ACC112 (cell line): ENCODE results near the gene LENG8.
"Not testable (repeated sequence)": the region's sequence is repeated elsewhere in the genome, so short reads cannot be mapped to it uniquely, and the experiment has no call there.

ENCODE experiments used
- H2AFZ ChIP-seq: fragments of 200-600 bp; sonication (generic); one replicate; pipeline ENCODE4 v1.6.0; 2017; ENCODE audit warnings: antibody characterized with exemption, low read length; ENCODE audit not compliant: unreplicated experiment
- H3K27ac ChIP-seq: fragments of 200-600 bp; sonication (generic); 2 replicates; pipeline ENCODE4 v1.5.1; 2014; ENCODE audit warnings: low read depth, mild to moderate bottlenecking, antibody characterized with exemption, low read length, moderate library complexity
- H3K27me3 ChIP-seq: fragments of 200-600 bp; sonication (generic); 2 replicates; pipeline ENCODE4 v1.6.1; 2014; ENCODE audit warnings: mild to moderate bottlenecking, antibody characterized with exemption, low read length, moderate library complexity, mixed read lengths; ENCODE audit not compliant: insufficient read depth
- H3K36me3 ChIP-seq: fragments of 200-600 bp; sonication (generic); 2 replicates; pipeline ENCODE4 v1.6.1; 2016; ENCODE audit warnings: mild to moderate bottlenecking, antibody characterized with exemption, low read length, moderate library complexity, mixed read lengths; ENCODE audit not compliant: insufficient read depth
- H3K4me1 ChIP-seq: fragments of 200-600 bp; sonication (generic); one replicate; pipeline ENCODE4 v1.6.1; 2016; ENCODE audit warnings: low read length, mixed read lengths; ENCODE audit not compliant: insufficient read depth, unreplicated experiment, control insufficient read depth
- H3K4me3 ChIP-seq: fragments of 200-600 bp; sonication (generic); 2 replicates; pipeline ENCODE4 v1.5.1; 2014; ENCODE audit warnings: mild to moderate bottlenecking, low read depth, low read length
- H3K79me2 ChIP-seq: fragments of 200-600 bp; sonication (generic); one replicate; pipeline ENCODE4 v1.6.0; 2016; ENCODE audit warnings: low read length; ENCODE audit not compliant: control insufficient read depth, unreplicated experiment, insufficient read depth

LENG8 gene

DNA sequence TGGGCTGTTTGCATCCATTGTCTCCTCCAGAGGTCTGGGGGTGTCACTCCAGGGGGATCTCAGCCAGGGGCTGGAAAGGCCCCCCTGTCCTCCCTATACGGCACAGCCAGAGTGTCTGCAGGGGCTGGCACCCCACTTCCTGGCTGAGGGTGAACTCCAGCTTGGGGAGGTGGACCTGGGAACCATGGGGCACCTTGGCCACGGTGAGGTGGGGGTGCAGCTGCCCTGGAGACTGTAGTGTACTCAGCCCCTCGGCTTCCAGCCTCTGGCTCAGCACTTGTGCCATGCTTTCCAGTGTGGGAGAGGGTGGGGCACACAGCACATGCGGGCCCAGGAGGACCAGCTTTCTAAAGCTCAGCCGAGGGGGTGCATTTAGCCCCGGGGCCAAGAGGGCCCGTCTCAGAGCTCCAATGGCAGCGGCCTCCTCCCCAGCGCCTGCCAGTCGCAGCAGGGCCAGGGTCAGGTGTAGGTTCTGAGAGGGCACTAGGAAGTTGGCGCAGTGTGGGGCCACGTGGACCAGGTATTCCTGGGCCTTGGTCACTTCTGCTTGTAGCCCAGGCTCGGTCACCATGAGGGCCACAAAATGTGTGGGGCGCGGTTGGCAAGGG is 13.2 kb downstream of the LENG8 start:
- Histone ChIP-seq H2AFZ (no peak overlapping the region), H3K4me1 (peaks cover 6% of the 10 kb centered on the region), H3K79me2 (peaks cover 12% of the 10 kb centered on the region), H3K4me3 (peak overlapping the region; percentile 80), H3K36me3 (no peaks in the 10 kb centered on the region), H3K27me3 (no peaks in the 10 kb centered on the region), H3K27ac (peak overlapping the region; percentile 90; the same call in 1 of the 2 replicates)

DNA sequence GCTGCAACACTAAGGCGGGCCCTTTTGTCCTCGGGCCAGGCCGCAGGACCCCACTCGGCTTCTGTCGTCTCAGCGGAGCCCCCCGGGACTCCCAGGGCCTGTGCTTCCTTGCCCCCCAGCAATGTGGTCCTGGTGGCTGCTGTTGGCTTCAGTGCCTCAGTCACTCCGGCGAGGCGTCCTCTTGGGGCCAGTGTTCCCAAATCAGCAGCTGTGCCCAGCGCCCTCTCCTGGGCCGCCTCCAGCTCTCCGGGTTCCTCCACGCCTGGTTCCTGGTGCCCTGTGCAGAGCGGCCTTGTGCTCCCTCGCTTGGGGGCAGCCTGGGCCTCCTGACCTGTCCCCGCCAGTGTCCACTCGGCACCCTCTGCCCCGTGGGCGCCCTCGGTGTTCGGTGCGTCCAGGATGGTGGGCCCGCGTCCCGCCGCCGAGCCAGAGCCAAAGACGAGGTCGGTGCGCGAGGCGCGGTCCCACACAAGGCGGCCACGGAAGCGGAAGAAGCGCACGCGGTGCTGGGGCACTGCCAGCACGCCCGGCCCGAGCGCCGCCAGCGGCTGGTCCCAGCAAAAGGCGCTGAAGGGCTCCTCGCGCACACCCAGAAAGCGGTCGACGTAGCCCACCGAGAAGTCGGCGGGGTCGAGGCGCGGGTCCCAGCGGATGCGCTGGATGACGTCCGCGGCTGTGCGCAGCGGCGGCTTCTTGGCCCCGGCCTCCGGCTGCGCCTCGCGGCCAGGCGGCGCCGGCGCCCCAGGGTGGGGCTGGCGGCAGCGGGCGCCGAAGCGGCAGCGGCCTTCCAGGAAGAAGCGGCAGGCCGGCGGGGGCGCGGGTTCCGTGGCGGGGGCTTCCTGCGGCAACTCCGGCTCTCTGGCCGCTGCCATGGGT is 13.9 kb downstream of the LENG8 start:
- no peaks in the 10 kb centered on the region for H3K27me3 ChIP-seq
- peak overlapping the region; percentile 90 for H3K27ac ChIP-seq
- peak overlapping the region; percentile 80 for H3K4me3 ChIP-seq
- H3K36me3 ChIP-seq: no peaks in the 10 kb centered on the region
- H2AFZ ChIP-seq: no peak overlapping the region
- H3K4me1 ChIP-seq: peaks cover 6% of the 10 kb centered on the region
- H3K79me2 ChIP-seq: peaks cover 10% of the 10 kb centered on the region

DNA sequence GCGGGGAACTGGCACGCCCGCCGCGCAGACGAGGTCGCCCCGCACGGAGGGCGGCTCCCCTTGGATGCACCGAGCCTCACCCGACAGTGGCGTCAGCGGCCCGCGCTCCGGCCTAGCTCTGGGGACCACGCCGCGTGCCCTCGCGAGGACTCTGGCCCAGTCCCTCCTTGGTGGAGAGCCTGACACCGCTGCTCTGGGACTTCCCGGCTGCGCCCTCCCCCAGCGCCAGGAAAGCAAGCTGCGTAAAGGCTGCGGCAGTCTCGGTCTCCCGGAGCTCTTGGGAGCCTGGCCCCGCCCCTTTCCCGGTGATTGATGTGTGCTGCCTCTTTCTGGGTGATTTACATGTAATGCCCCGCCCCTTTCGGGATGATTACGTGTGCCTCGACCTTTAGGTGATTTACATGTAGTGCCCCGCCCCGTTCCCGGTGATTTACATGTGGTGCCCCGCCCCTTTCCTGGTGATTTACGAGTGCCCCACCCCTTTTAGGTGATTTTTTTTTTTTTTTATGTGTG is 14.6 kb downstream of the LENG8 start, which contains the start of gene LENG9:
LENG9 (minus strand) TSS at position 248 of the 513 bp plus-strand sequence. CDS start 252 bp downstream, outside the sequence.
- peak within 1 kb of the TSS; percentile 80 for H3K4me3 ChIP-seq
- H3K27me3 ChIP-seq: no peaks in the 10 kb centered on the region
- H3K36me3 ChIP-seq: no peaks in the 10 kb centered on the region
- H3K4me1 ChIP-seq: peaks cover 6% of the 10 kb centered on the region
- peak within 1 kb of the TSS; percentile 90 for H3K27ac ChIP-seq
- peak within 1 kb of the TSS; percentile 78 for H2AFZ ChIP-seq
- H3K79me2 ChIP-seq: peaks cover 10% of the 10 kb centered on the region

GRCh38 chr19:54464044-54464629 is 15.1 kb downstream of the LENG8 start:
- Histone ChIP-seq H3K4me1 (peaks cover 6% of the 10 kb centered on the region), H3K36me3 (no peaks in the 10 kb centered on the region), H3K79me2 (peaks cover 5% of the 10 kb centered on the region), H3K27ac (peak overlapping the region; percentile 90), H3K27me3 (no peaks in the 10 kb centered on the region), H2AFZ (peak overlapping the region; percentile 78), H3K4me3 (peak overlapping the region; percentile 80)

DNA sequence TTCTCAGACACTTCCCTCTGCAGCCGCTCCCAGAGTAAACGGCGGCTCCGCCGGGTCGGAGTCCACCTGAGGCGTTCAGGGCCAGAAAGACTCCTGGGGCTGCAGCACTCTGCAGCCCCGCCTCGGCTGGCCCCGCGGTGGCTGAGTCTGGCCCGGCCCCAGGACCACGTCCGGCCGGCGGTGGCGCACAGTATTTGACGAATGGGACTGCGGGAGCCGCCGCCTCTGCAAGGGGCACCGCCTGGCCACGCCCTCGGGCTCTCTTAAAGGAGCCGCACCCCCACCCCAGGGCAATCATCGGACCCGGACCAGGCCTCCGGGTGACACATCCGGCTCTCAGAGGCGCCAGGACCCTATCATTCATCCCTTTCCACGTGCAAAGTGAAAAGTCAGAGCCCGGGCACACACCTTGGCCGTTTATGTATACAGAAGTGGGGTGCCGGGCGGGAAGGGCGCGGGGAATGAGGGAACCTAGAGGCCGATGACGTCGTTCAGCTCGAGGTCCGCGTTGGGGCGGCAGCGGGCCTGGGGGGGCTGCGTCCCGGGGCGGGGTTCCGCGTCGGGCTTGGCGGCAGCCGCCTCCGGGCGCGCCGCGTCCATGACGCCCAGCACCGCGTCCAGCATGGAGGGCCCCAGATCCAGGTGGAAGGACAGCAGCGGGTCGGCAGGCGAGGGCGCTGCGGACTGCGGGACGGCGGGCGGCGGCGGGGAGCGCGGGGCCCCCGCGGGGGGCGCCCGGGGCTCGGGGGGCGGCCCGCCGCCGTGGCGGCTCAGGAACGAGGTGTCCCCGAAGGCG is 15.8 kb downstream of the LENG8 start:
- Histone ChIP-seq H2AFZ (peak overlapping the region; percentile 78), H3K36me3 (no peaks in the 10 kb centered on the region), H3K27ac (peak overlapping the region; percentile 90), H3K4me1 (peaks cover 6% of the 10 kb centered on the region), H3K27me3 (no peaks in the 10 kb centered on the region), H3K4me3 (peak overlapping the region; percentile 80), H3K79me2 (peaks cover 3% of the 10 kb centered on the region)

- H3K79me2 ChIP-seq: peaks cover 3% of the 10 kb centered on the region
- no peak overlapping the region for H2AFZ ChIP-seq
- no peak overlapping the region for H3K27ac ChIP-seq
- no peak overlapping the region for H3K4me3 ChIP-seq
- H3K4me1 ChIP-seq: peaks cover 6% of the 10 kb centered on the region
- H3K27me3 ChIP-seq: no peaks in the 10 kb centered on the region
- no peaks in the 10 kb centered on the region for H3K36me3 ChIP-seq
Observed at GRCh38 chr19:54465426-54466109, 16.6 kb downstream of the LENG8 start.

- not testable (repeated sequence) for H2AFZ ChIP-seq, H3K79me2 ChIP-seq, H3K27me3 ChIP-seq, H3K4me3 ChIP-seq, H3K4me1 ChIP-seq, H3K27ac ChIP-seq, H3K36me3 ChIP-seq
Observed at GRCh38 chr19:54466110-54466480, 17.1 kb downstream of the LENG8 start.

GRCh38 chr19:54469496-54469934 is 20.5 kb downstream of the LENG8 start:
- no peaks in the 10 kb centered on the region for H3K27me3 ChIP-seq
- no peak overlapping the region for H3K27ac ChIP-seq

GRCh38 chr19:54470276-54470887 is 21.4 kb downstream of the LENG8 start:
- Histone ChIP-seq H3K27me3 (no peaks in the 10 kb centered on the region), H3K27ac (no peak overlapping the region), H3K79me2 (no peaks in the 10 kb centered on the region), H3K4me3 (peak overlapping the region; percentile 72; the same call in 1 of the 2 replicates), H3K4me1 (peaks cover 5% of the 10 kb centered on the region), H3K36me3 (no peaks in the 10 kb centered on the region), H2AFZ (no peak overlapping the region)

More at GRCh38 chr19:54469496-54469934, 20.5 kb downstream of the LENG8 start:
- Histone ChIP-seq H3K79me2 (no peaks in the 10 kb centered on the region), H3K4me3 (no peak overlapping the region), H3K36me3 (no peaks in the 10 kb centered on the region), H2AFZ (no peak overlapping the region), H3K4me1 (peaks cover 5% of the 10 kb centered on the region)
